AG10803 (cell line): ENCODE data around the gene ZPR1.
"Not testable (repeated sequence)": the region's sequence is repeated elsewhere in the genome, so short reads cannot be mapped to it uniquely, and the experiment has no call there.

Experiments
- DNase-seq: peaks from one replicate; pipeline ENCODE4 v3.0.0; 2010; ENCODE audit warnings: low read depth
- H3K4me3 ChIP-seq: 2 replicates; pipeline ENCODE4 v1.5.1; 2011; ENCODE audit warnings: mild to moderate bottlenecking, low read length, control low read depth
- CTCF ChIP-seq: conservative IDR thresholded peaks from 2 replicates; pipeline ENCODE4 v1.5.1; 2011; ENCODE audit warnings: mild to moderate bottlenecking, low read length, control low read depth, inconsistent platforms

Gene ZPR1

DNA sequence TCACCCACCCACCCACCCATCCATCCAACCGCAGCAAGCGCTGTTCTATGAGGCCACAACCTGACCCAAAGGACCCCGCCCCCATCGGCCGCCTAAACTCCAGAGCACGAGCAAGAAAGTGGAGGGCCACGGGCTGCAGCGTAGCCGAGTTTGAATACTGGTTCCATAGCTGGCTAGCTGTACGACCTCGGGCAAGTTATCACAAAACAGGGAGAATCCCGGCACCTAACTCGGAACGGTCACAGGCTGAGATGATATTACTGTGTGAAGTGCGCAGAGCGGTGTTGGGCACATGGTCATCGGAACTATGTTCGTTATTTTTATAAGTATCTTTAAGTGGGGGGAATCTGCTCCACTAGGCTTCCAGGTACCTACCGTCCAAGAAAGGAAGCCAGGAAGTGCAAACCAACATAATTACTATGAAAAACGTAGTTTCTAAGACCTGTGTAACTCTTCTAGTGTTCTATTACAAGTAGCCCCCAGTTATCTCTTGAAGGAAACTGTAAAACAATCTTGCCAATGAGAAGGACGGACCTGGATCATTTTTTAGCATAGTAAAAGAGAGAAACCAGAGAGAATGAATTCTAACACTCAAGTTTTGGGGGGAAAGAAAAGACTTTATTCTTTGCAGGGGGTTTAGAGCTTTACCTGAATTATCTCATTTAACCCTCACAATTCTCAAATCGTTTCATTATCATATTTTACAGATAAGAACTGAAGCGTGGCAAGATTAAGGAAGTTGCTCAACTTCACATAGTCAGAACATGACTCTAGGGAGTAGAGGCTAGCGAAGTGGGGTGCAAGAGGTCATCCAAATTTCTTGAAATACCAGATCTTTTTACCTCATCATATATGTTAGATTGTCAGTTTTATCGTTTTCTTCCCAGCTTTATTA is 14.4 kb downstream of the ZPR1 start:
- peak overlapping the region; percentile 83 for H3K4me3 ChIP-seq
- DNase-seq = no peak
- TF ChIP-seq CTCF = no peak

DNA sequence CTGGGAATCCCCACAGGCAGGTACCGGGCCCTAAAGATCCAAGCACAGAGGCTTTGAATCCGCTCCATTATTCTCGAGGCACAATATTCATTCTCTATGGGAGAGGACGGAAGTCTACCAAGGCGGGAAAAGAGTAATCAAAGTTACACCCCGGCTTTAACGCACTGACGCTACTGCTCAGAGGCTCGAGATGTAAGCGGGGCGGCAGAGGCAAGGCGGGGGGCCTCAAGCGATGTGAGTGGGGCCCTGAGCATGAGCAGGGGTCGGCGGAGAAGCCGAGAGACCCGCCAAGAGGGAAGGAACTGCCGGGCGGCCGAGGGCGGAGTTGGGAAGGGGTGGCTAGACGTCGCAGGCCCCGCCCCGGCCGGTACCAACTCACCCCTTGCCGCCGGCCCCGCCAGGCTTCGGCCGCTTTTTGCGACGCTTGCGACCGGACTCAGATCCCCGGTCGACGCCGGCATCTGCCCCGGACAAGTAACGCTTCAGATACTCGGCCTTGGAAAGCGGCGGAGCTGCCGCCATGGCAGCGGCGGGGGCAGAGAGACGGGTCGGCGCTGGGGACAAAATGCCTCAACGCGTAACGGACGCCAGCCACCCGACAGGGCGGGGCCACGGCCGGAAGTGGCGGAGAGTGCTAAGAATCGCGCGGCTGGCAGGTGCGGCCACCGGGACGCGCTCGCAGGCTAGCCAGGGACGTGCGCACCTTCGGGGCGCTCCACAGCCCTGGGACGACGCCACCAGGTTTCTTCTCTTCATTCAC is 15.2 kb downstream of the ZPR1 start, which contains the start of gene BUD13:
Gene BUD13 (minus strand): TSS at position 545 of the 760 bp plus-strand sequence. CDS start 23 bp downstream, at position 522.
- TF ChIP-seq CTCF = no peak
- peak; percentile 79 for DNase-seq
- H3K4me3 ChIP-seq = peak within 1 kb of the TSS; percentile 83

DNA sequence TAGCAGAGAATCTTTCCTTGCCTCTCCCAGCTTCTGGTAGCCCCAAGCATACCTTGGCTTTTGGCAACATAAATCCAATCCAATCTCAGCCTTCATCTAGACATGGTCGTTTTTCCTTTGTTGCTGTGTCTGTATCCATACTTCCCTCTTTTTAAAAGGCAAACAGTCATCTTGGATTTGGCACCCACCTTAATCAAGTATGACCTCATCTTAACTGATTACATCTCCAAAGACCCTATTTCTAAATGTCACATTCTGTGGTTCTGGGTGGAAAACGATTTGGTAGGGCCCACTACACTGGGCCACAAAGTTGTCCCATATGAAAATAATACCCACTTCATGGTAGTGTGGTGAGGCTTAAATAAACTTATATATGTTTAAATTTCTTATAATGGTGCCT is 15.9 kb downstream of the ZPR1 start:
- TF ChIP-seq CTCF = no peak
- no peak for DNase-seq
- peak overlapping the region; percentile 83 for H3K4me3 ChIP-seq

GRCh38 chr11:116762132-116762531 is 25.7 kb downstream of the ZPR1 start:
- TF ChIP-seq CTCF = no peak
- DNase-seq = no peak
- no peak overlapping the region for H3K4me3 ChIP-seq

GRCh38 chr11:116756044-116756443 is 31.8 kb downstream of the ZPR1 start:
- DNase-seq, H3K4me3 ChIP-seq: not testable (repeated sequence)

DNA sequence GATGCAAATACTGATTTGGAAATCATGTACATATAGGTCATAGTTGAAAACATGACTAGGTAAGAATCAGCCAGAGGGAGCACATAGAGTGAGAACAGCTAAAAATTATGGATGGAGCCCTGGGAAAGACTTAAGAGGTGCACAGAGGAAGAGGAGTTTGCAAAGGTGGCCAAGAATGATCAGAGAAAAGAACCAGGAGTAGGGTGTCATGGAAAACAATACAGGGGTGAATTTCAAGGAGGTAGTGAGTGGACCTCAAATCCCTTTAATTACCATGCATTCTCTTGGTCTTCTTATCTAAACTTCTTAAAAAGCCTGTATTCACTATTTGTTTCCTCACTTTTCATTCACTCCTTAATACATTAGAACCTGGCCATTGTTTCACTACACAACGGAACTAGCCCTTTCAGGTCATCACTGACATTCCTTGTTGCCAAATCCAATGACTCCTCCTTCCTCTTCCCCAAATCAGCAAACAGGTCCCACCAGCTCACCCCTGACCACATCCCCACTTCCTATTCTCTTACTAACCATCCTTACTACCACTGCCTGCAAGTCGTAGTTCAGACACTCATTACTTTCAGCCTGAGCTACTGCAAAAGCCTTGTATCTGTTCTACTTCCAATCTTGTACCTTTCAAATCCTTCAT is 37.6 kb downstream of the ZPR1 start:
- no peak for TF ChIP-seq CTCF
- DNase-seq = no peak
- H3K4me3 ChIP-seq = no peak overlapping the region

DNA sequence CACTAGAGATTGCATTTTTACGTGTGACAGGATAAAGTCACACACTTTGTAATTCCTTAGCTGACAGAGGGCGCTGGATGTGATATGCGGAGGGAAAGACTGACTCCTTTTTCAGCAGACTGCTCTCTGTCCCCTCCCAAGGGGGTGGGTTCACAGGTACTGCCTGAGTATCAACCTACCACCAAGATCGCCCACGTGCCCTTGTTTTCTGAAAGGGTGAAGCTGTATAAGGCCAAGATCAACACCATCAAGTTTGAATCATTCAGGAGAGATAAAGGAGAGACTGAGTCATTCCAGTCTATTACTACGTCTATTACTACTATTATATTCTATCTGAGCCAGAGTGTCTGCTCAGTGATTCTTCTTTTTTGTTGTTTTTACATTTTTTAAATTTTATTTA is 45.7 kb downstream of the ZPR1 start:
- H3K4me3 ChIP-seq = no peak overlapping the region
- no peak for DNase-seq
- TF ChIP-seq CTCF = no peak
